SK-N-SH (cell line): Measurements from ENCODE around the gene IRF9.

Source experiments
- CTCF ChIP-seq: fragments of 200-600 bp; sonication (generic); IDR thresholded peaks from 2 replicates; pipeline ENCODE4 v1.6.1; 2017; ENCODE audit warnings: antibody characterized with exemption, mild to moderate bottlenecking, moderate library complexity
- EP300 ChIP-seq, 2 experiments: IDR thresholded peaks; 2 replicates each; pipeline versions ENCODE4 v1.4.0 to v1.6.1; 2012; ENCODE audit warnings: borderline replicate concordance in 1 of 2, low read depth in 1 of 2, low read length in 1 of 2
- EZH2phosphoT487 ChIP-seq: fragments of 200-600 bp; sonication (generic); IDR thresholded peaks from 2 replicates; pipeline ENCODE4 v1.6.1; 2017; ENCODE audit warnings: low read depth, mixed run types, mild to moderate bottlenecking, antibody characterized with exemption, moderate library complexity, borderline replicate concordance
- PBX3 ChIP-seq: IDR thresholded peaks from 2 replicates; pipeline ENCODE4; 2012

GRCh38 chr14:24146978-24147760 lies 13.9 kb upstream of the IRF9 start, which contains the start of gene RNF31:
- TF ChIP-seq CTCF (no peak), PBX3 (0 out of 2 replicates have a peak, but pooled peaks have one; percentile 35), EZH2phosphoT487 (no peak), EP300 (IDR thresholded peaks at IDR 0.05; ENCODE audit: borderline replicate concordance in 1 of 2, low read depth in 1 of 2, low read length in 1 of 2) (no peak)
